NCI-H510A (cell line): Measurements from ENCODE around the gene CDH5.

Experiments used
- DNase-seq: peaks from one replicate; lab custom pipeline; 2025; lab: John Stamatoyannopoulos, UW

Gene CDH5

DNA sequence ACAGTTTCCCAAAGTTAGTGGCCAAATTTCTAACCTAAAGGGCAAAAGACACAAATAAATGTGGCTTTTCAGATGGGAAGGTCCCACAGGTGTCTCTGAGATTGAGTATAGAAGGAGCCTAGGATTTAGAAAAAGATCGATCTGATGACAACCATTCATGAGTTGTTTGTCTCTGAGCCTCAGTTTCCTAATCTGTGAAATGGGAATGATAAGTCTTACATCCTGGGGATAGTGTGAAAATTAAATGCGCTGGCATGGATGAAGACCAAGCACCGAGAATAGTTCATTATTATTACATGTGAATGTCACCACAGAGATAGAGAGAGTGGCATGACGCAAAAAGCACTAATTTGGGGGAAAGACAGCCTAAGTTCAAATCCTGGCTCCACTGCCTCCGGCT is 7.2 kb downstream of the CDH5 start:
- DNase-seq: no peak

DNA sequence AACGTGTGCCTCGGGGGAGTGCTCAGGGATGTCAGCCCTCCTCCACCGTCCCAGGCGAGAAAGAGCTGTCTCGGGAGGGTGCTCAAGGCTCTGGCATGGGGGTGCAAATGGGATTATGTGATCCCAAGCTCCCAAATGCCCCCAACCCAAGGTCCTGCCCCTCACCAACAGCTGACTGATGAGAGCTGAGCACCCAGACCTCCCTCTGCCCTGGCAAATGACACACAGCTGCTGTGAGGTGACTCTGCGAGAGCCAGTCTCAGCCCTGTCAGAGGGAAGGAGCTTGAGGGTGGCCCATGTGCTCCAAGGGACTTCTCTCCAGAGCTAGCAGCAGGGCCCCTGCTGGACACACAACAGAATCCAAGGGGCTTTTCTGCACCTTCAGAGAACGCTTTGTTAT is 7.7 kb downstream of the CDH5 start:
- no peak for DNase-seq

DNA sequence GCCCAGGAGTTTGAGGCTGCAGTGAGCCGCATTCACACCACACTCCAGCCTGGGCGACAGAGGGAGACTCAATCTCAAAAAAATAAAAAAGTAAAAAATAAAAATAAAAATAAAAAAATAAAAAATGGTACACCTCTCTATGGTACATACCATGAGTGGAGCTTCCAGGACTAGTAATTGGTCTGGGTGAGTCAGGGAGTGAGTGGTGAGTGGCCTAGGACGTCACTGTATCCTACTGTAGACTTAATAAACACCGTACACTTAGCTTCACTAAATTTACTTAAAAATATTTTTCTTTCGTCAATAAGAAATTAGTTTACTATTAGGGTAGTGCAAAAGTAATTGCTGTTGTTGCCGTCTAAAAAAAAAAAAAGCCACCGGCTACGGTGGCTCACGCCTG is 9.0 kb downstream of the CDH5 start:
- no peak for DNase-seq

DNA sequence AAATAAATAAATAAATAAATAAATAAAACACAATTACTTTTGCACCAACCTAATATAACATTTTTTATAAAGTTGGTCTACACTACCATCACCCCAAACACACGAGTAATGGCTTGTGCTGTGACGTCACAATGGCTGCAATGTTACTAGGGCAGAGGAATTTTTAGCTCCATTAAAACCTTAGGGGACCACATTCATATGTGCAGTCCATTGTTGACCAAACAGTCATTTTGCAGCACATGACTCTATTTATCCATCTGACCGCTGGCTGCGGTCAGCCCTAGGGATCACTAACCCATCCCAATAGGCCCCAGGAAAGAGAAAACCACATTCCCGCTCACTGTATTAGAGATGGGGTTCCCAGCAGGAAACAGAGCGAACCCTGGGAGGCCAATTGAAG is 9.6 kb downstream of the CDH5 start:
- DNase-seq: no peak

DNA sequence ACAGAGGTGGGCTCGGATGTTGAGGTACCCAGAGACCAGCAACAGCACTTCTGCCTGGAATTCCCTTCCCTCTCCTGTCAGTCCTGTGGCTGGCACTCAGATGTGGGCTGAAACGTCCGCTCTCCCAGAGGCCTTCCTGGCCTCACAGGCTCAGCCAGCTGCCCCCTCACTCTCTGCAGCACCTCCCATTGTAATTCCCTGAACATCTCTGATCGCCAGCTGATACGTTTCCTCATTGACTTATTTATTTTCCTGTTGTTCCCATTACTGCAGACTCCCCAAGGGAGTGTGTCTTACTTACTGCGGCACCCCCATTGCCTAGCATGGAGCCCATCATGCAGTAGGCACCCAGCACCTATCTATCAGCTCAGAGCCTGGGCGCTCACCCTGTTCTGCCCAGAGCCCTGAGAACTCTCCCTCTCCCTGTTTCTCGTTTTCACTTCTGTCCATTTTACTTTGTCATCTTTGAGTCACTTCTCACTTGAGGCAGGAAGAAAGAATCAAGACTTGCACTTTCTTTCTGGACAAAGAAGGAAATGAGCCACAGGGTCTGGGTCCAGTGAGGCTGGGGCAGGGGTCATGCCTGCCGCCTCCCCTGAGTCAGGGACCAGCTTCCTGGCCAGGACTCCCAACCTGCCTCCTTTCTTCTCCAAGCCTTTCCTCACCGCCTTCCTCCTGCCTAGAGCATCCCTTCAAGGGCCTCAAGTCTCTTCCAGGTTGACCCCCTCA is 10.2 kb downstream of the CDH5 start:
- no peak for DNase-seq

DNA sequence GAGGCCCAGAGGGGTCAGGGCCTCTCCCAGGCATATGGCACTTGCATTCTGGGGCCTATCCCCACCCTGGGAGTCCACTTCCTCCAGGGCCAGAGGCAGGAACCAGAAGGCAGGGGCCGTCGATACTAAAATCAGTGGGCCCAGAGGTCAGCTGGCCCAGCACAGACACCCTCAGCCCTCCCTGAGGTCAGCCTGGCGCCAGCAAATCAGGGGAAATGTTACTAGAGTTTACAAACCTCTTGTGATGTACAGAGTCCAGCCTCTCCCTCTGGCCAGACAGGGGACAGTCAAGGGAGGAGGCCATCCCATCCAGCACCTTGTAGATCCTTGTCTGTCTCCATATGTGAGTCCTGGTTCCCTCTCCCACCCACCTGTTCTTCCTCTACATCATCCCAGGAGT is 10.8 kb downstream of the CDH5 start:
- DNase-seq: no peak

DNA sequence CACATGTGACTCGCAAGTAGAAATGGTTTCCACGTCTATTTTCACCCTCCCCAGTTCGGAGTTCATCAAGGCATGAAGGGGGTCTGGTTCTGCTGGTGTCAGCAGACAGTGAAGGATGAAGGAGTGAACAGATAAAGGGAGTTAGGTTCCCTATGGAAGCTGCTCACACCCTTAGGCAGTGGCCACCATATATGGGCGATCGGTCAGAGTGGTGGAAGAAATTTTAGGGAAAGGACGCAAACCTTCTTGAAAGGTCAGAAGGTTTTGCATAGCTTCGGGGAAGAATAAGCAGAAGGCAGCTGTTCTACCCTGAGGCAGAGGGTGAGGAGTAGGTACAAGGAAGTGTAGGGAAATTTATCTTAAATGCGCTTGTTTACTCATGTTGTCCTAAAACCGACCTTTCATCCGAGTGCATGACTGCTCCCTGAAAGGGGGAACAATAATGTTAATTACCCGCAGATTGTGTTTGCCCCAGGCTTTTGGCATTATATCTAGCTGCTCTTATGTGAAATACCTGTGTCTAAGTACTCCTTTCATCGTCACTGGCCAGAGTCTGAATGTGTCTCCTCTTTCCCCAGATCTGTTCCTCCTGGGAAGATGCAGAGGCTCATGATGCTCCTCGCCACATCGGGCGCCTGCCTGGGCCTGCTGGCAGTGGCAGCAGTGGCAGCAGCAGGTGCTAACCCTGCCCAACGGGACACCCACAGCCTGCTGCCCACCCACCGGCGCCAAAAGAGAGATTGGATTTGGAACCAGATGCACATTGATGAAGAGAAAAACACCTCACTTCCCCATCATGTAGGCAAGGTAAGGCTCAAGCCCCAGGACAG is 12.5 kb downstream of the CDH5 start:
- DNase-seq: no peak

DNA sequence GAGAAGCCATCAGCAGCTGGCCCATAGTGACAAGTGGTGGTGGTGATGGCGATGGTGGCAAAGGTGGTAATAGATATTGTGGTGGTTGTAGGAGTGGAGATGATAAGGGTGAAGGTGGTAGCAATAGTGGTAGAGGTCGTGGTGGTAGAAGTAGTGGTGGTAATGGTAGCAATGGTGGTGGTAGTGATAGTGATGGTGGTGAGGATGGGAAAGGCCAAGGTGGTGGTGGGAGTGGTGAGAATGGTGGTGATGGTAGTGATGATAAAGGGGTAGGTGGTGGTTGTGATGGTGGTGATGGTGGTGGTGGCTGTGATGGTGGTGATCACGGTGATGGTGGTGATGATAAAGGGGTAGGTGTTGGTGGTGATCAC is 13.1 kb downstream of the CDH5 start:
- no peak for DNase-seq

DNA sequence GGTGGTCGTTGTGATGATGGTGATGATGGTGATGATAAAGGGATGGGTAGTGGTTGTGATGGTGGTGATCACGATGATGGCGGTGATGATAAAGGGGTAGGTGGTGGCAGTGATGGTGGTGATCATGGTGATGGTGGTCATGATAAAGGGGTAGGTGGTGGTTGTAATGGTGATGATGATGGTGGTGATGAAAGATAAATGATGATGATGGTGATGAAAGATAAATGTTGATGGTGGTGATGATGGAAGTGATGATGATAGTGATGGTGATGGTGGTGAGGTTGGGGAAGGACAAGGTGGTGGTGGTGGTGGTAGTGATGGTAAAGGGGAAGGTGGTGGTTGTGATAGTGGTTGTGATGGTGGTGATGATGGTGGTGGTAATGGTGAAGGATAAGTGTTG is 13.9 kb downstream of the CDH5 start:
- DNase-seq: no peak

DNA sequence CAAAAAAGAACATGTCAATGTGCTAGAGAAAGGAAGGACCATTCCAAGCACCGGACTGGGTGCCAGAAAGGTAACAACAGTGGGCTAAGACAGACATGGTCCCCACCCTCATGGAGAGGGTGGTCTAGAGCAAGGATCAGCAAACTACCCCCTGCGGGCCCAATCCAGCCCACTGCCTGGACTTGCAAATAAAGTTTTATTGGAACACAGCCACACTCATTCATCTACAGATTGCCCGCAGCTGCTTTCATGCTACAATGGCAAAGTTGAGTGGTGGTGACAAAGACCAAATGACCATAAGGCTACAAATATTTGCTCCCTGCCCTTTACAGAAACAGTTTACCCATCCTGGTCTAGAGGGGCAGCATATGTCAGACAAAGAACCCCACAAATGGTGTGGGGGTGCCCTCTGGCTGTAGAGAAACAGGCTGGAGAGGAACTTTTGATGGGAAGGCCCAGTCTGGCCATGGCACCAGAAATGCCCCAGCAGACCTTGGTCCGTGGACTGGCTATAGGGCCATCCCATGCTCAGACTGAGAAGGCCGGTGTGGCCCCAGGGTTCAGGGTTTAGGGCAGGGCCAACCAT is 15.2 kb downstream of the CDH5 start:
- DNase-seq: no peak

DNA sequence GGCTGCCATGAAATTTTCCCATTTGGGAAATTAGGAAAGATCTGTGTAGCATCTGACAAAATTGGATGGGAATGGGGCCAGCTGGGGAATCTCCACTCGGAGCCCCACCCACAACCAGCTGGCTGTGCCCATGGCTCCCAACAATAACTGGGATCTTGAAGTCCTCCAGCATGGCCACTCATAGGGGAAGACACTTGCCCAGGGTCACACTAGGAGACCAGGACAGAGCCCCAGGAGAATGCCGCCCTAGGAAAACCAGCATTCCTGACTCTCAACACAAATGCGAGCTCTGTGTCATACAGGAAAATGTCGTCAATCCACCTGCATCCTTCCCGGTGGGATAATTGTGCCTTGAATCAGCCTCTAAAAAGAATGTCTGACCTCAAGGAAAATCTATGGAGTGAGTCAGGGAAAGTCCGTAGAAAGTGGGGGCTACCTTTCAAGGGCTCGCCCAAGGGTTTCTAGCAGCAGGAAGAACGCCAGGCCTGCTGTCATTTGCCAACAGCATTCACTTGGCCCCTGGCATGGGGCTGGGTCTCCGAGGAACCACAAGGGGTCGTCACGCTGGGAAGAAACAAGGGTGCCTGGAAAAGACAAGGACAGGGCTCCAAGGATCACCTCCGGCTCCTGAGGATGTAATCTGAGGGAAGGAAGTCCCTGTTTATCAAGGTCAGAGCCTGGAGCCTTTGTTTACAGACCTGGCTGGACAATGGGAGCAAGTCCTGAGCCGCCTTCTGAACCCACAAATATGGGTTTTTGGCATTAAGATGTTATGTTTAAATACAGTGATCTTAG is 15.9 kb downstream of the CDH5 start:
- no peak for DNase-seq

DNA sequence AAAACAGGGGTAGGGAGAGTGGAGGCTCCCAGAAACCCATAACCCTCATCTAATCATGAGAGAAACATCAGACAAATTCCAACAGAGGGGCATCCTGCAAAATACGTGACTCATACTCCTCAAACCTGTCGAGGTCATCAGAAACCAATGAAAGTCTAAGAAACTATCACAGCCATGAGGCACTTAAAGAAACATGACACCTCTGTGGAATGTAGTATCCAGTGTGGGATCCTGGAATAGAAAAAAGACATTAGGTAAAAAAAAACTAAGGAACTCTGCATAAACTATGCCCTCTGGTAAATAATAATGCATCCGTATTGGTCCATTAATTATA is 16.4 kb downstream of the CDH5 start:
- DNase-seq: no peak

DNA sequence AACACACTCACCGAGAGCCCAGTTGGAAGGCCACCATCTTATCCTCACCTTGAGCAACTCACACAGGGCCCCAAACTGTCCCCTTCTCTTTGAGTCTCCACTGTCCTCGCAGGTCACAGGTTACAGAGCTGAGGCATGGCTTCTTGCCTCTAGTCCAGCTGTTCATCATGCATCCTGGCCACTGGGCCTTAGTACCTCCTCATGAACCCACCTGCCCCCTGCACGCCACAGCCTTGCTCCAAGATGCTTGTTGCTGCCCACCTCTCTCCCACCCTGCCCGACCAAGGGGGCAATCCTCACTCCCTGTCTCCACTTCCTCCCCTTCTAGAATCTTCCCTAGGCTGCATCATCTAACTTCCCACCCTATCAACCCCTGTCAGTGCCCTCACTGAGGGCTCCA is 17.1 kb downstream of the CDH5 start:
- no peak for DNase-seq

DNA sequence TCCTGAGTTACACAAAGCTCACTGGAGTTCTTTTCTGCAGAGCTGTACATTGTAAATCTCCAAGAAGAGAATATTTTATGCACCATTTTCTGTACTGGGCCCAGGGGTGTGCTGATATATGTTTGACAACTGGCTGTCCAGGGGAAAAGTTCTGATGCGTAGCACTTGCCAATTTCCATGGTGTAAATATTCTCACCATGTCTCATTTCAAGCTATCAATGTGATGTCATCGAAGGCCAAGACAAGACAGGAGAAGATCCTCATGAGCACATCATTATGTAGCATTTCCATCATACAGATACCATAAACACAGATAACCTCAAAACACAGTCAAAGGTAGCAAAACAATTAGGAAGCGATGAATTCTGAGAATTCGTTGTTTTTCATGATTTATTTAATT is 18.9 kb downstream of the CDH5 start:
- DNase-seq: no peak

DNA sequence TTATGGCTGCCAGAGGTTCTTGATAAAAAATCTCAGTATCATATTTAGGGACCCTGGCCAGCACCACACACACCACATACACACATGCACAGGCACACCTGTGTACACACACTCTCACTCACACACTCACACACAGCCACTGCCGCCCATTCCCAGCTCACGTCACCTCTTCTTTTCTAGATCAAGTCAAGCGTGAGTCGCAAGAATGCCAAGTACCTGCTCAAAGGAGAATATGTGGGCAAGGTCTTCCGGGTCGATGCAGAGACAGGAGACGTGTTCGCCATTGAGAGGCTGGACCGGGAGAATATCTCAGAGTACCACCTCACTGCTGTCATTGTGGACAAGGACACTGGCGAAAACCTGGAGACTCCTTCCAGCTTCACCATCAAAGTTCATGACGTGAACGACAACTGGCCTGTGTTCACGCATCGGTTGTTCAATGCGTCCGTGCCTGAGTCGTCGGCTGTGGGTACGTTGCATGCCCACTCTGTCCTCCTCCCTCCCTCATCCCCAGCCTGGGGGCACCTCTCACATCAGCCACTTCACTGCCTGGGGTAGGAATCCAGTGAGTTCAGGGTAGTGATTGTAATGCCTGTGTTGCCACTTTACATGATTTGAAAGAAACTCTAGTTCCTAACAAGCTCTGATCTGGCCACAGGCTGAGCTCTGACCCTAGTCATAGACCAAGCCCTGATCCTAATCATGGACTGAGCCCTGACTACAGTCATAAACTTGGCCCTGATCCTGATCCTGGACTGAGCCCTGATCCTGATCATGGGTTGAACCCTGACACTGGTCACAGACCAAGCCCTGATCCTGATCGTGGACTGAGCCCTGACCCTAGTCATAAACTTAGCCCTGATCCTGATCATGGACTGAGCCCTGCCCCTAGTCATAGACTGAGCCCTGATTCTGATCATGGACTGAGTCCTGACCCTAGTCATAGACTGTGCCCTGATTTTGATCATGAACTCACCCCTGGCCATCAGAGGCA is 20.4 kb downstream of the CDH5 start:
- DNase-seq: no peak

DNA sequence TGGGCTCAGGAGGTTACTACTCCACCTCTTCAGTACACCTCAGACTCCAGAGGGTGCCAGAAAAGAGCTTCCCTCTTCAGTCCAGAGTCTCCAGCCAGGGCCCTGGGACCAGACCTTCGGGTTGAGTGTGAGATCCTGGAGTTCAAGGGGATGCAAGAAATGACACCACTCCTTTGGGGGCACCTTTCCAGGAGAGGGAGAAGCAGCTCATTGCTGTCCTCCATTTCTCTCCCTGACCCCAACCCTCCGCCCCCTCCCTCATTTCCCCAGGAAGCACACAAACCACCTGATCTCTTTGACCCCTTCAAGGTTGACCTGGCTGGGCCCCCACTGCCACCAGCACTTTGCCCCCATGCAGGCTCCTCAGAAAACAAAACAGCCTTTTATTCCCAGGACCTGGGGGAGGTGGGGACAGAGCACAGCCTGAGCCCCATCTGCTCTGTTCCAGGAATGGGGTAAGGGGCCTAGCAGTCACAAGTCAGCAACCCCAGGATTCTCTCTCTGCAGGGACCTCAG is 21.4 kb downstream of the CDH5 start:
- no peak for DNase-seq

DNA sequence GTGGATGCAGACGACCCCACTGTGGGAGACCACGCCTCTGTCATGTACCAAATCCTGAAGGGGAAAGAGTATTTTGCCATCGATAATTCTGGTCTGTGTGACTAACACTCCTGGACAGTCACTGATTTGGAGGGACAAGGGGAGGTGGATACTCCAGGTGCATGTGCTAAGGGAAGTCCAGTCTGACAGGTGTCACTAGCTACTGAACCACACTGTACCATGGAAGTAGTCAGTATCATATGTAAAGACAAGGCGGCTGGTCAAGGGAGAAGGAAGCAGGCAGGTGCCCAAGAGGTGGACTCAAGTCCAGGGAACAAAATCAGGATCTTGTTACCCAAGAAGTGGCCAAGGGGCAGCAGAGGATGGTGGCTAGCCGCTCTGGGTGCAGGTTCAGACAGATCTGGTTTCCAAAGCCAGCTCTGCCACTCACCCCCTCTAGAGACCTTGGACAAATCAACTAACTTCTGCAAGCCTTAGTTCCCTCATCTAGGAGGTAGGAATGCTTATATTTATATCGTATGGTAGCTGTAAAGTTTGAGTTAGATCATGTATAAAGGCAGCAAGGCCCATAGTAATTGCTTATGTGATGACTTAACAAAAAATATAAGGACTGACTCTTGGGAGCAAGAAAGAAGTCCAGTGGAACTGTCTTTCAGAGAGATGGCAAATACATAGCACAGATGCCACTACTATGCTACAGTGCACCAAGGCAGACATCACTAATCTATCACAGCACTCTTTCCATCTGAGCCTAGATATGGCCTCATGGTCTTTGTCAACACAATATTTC is 22.1 kb downstream of the CDH5 start:
- no peak for DNase-seq

DNA sequence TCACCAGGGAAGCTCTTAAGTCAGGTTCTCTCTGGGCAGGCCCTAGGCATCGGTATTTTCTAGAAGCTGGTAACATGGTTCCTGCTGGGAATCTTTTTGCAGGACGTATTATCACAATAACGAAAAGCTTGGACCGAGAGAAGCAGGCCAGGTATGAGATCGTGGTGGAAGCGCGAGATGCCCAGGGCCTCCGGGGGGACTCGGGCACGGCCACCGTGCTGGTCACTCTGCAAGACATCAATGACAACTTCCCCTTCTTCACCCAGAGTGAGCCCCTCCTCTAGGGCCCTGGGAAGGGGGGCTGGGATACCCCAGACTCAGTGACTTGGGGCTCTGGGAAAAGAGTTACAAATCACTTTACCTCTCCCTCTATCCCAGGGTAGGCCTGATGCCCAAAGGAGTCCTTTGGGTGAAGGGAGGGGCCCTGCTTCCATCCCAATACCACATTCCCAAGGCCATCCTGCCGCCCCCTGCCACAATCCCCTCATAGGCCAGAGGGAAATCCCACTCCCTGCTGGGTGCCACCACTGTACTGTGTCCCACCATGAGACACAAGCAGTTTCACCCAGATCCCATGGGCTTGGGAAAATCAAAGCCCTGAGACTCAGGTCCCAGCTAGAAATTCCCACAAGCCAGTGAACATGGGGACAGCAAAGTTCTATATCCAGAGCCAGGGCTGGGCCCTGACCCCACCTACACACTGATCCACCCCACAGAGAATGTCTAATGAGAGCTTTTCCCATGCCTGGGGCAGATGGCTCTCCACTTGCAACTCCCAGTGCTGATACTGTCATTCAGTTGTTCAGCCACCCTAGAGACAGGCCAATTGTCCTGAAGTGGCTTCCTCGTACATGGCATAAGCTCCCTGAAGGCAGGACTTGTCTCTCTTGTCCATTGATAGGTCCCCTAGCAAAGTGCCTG is 23.0 kb downstream of the CDH5 start:
- DNase-seq: no peak
